ENCODE measurements around the gene DUSP15.

DNA sequence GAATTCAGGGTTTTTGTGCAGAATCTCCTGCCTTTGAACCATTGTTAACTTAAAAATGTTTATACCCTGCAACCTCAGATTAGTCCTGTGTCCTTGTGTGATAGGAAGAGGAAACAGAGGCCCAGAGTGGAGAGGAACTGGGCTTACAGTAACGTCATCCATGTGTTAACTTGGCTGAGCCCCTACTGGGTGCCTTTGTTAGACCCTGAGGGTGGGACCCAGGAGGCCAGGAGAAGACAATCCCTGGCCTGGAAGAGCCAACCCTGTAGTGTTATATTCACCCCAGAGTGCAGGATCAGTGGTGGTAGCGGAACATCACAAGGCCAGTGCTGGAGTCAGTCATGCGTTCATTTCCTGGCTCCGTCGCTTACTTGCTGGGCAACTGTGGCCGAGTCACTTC, 40.6 kb downstream of the DUSP15 start:
- TF ChIP-seq POLR2A (IDR thresholded peaks at IDR 0.05) = no peak
- TF ChIP-seq, protein P1, sequence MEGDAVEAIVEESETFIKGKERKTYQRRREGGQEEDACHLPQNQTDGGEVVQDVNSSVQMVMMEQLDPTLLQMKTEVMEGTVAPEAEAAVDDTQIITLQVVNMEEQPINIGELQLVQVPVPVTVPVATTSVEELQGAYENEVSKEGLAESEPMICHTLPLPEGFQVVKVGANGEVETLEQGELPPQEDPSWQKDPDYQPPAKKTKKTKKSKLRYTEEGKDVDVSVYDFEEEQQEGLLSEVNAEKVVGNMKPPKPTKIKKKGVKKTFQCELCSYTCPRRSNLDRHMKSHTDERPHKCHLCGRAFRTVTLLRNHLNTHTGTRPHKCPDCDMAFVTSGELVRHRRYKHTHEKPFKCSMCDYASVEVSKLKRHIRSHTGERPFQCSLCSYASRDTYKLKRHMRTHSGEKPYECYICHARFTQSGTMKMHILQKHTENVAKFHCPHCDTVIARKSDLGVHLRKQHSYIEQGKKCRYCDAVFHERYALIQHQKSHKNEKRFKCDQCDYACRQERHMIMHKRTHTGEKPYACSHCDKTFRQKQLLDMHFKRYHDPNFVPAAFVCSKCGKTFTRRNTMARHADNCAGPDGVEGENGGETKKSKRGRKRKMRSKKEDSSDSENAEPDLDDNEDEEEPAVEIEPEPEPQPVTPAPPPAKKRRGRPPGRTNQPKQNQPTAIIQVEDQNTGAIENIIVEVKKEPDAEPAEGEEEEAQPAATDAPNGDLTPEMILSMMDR (IDR thresholded peaks at IDR 0.05) = no peak

Data from adrenal gland (tissue), 5 donors.